ENCODE measurements around the gene ASS1.
"Not testable (repeated sequence)": the region's sequence is repeated elsewhere in the genome, so short reads cannot be mapped to it uniquely, and the experiment has no call there.

The ASS1 gene

DNA sequence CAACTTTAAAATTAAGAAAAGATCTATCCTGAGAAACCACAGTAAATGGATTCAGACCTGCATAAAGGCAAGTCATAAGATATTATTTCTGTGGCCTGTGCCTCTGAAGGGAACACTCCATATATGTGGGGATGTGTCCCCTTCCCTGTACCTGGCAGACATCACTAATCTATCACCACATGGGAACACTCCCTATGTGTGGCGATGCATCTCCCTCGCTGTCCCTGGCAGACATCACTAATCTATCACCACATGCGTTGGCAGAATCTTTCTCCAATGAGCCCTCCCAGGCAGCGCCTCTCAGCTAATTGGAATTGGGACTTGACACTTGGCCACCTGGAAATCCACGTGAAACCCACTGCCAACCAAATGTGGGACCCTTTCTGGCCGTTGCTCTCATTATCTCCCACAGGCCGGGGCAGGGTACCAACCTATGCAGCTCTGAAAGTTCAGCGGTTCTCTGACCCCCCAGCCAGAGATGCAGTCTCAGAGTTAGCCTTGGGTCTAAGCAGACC is 25.2 kb upstream of the ASS1 start:
- no peak for DNase-seq

GRCh38 chr9:130421154-130421801 is 23.5 kb upstream of the ASS1 start:
- no peak for DNase-seq

GRCh38 chr9:130421802-130422276 is 22.9 kb upstream of the ASS1 start:
- no peak for DNase-seq

GRCh38 chr9:130422546-130422945 is 22.2 kb upstream of the ASS1 start:
- no peak for DNase-seq

- DNase-seq: no peak
Observed at GRCh38 chr9:130423272-130423671, 21.5 kb upstream of the ASS1 start.

DNA sequence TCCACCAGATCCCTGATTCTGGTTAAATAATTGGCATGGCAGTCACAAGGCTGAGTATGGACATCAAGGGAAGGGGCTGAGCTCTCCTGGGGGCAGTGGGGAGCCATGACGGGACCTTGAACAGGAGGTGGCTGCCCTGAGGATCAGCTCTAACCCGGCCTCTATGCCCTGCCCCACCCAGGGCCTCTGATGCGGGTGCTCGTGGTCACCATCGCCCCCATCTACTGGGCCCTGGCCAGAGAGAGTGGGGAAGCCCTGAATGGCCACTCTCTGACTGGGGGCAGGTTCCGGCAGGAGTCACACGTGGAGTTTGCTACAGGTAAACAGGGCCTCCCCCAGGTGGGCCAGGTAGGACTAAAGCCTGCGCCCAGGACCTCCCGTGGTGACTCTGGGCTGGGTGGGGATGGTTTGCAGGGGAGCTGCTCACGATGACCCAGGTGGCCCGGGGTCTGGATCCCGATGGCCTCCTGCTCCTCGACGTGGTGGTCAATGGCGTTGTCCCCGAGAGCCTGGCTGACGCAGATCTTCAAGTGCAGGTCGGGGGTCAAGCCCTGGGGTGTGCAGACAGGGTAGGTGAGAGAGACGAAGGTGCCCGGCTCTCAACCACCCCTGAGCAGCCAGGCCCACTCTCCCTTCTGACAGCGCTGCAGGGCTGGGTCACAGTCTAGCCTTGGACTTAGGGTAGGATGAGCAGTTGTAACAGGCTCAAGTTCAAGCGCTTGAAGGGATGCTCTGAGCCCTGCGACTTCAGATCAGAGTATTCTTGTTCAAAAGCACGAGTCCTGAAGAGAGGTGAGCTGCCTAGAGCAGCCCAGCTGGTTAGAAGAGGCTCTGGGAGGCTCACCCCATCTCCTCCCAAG is 19.9 kb upstream of the ASS1 start:
- DNase-seq: no peak

- no peak for DNase-seq
Observed at GRCh38 chr9:130425741-130426466, 18.9 kb upstream of the ASS1 start.

DNA sequence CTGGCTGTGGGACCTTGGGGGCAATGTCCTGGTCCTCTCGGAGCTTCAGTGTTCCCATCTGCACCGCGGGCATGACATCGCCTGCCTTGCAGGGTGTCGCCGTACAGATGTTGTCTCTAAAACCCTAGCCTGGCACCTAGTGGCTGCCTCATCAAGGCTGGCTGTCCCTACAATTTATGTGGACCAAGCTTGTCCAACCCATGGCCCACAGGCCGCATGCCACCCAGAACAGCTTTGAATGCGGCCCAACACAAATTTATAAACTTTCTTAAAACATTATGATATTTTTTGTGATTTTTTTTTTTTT is 18.3 kb upstream of the ASS1 start:
- no peak for DNase-seq

- no peak for DNase-seq
Observed at GRCh38 chr9:130426883-130427282, 17.9 kb upstream of the ASS1 start.

DNA sequence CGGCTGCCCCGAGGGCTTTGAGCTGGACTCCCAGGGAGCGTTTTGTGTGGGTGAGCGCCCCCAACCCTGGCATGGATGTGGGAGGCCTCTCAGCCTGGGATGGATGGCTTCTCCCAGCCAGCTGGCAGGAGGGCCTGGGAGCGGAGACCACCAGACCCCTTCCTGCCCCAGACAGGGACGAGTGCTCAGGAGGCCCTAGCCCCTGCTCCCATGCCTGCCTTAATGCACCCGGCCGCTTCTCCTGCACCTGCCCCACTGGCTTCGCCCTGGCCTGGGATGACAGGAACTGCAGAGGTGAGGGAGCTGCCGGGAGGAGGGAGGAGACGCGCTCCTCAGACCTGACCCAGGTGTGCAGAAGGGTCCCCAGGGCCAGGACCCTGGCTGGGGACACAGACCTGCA is 17.4 kb upstream of the ASS1 start:
- DNase-seq: no peak

- no peak for DNase-seq
Observed at GRCh38 chr9:130428086-130428665, 16.6 kb upstream of the ASS1 start.

DNA sequence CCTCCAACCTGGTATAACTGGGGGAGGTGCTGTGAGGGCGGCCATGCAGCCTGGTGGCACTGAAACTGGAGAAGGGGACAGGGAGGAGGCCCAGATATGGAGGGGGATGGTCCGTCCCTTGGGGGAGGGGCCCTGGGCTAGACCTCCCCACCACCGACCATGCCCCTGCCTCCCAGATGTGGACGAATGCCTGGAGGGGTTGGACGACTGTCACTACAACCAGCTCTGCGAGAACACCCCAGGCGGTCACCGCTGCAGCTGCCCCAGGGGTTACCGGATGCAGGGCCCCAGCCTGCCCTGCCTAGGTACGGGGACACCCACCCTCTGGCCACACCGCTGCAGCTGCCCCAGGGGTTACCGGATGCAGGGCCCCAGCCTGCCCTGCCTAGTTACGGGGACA is 15.4 kb upstream of the ASS1 start:
- no peak for DNase-seq

GRCh38 chr9:130429831-130430230 is 14.9 kb upstream of the ASS1 start:
- DNase-seq: no peak

- no peak for DNase-seq
Observed at GRCh38 chr9:130430232-130430631, 14.5 kb upstream of the ASS1 start.

GRCh38 chr9:130430734-130431535 is 13.8 kb upstream of the ASS1 start:
- no peak for DNase-seq

- DNase-seq: no peak
Observed at GRCh38 chr9:130431536-130432303, 13.0 kb upstream of the ASS1 start.

DNA sequence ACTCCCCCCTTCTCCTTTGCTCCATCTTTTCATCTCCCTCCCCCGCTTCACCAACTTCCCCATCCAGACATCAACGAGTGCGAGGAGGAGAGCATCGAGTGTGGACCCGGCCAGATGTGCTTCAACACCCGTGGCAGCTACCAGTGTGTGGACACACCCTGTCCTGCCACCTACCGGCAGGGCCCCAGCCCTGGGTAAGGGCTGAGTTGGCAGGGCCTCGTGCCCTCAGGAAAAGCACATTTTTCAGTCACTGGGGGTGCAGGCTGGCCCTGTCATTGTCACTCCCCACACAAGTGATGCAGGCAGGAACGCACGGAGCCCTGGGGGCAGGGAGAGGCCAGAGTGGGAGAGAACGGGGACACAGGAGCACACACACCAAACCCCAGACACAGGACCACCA is 12.4 kb upstream of the ASS1 start:
- no peak for DNase-seq

- no peak for DNase-seq
Observed at GRCh38 chr9:130432796-130433167, 12.0 kb upstream of the ASS1 start.

GRCh38 chr9:130433168-130433946 is 11.4 kb upstream of the ASS1 start:
- DNase-seq: no peak

DNA sequence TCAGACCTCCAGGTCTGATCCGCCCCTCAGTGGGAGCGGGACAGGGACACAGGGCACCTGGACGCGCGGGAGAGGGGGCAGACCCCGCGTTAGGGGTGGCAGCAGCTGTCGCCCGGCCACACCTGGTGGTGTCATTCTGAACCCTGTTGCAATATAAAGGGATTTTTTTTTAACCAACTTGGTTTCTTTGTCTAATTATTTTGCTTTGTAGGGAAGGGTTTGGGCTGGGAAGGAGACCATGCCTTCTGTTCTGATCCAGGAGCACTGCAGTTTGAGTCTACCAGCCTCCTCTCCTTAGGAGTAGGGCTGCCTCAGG is 10.9 kb upstream of the ASS1 start:
- no peak for DNase-seq

DNA sequence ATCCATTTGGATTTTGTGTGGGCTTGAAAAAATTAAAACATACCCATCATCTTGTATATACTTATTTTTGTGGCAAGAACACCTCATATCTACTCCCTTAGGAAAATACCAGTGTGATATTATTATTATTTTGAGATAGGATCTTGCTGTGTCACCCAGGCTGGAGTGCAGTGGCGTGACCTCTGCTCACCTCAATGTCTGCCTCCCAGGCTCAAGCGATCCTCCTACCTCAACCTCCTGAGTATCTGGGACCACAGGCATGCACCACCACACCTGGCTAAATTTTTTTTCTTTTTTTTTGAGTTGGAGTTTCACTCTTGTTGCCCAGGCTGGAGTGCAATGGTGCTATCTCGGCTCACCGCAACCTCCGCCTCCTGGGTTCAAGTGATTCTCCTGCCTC is 10.1 kb upstream of the ASS1 start:
- not testable (repeated sequence) for DNase-seq
